Left ventricle myocardium inferior (tissue), 1 donor: ENCODE data around the gene NPM3. TPM values are rescaled to one million over a fixed set of nuclear protein-coding genes. Genes with fewer than 3 reads are reported as not detected.

Source experiments
- DNase-seq: peaks from one replicate; pipeline ENCODE4 v3.0.0-alpha.2; 2020
- H3K27ac ChIP-seq: fragments of 200-600 bp; replicated peaks from 2 replicates; pipeline ENCODE4 v1.8.0; 2021
- H3K27me3 ChIP-seq: fragments of 200-600 bp; 2 replicates; pipeline ENCODE4 v1.8.0; 2021; ENCODE audit warnings: low read depth
- H3K36me3 ChIP-seq: fragments of 200-600 bp; 2 replicates; pipeline ENCODE4 v1.8.0; 2021
- H3K4me1 ChIP-seq: fragments of 200-600 bp; 2 replicates; pipeline ENCODE4 v1.8.0; 2021
- H3K4me3 ChIP-seq: fragments of 200-600 bp; 2 replicates; pipeline ENCODE4 v1.8.0; 2021; ENCODE audit warnings: mild to moderate bottlenecking, moderate library complexity
- H3K9me3 ChIP-seq: fragments of 200-600 bp; replicated peaks from 2 replicates; pipeline ENCODE4 v1.8.0; 2021
- CTCF ChIP-seq: fragments of 200-600 bp; IDR thresholded peaks from 2 replicates; pipeline ENCODE4 v1.8.0; 2021; ENCODE audit warnings: antibody characterized with exemption, mild to moderate bottlenecking, borderline replicate concordance
- intact Hi-C: fragments of 100-400 bp; cut with micrococcal nuclease; formaldehyde crosslinking; loops from one replicate; pipeline ENCODE4 v1.11.0; 2022
- total RNA-seq: library from RNA; stranded (reverse); fragmentation: NEBNext Ultra II Directional; extraction: Animal tissue kit (Norgen Biotek cat#: 25700); gene quantifications from one replicate; pipeline ENCODE4 v1.2.1, GENCODE V29; 2021
- donor health status: DM: no; HTN: yes; CAD: no; lungs with severe emphysema.

NPM3 gene
- total RNA-seq, 1 donor from 2014 or later = 7.9 TPM

- no peak for DNase-seq
- H3K4me1 ChIP-seq = no peaks in the 10 kb centered on the region
- peaks cover 96% of the 10 kb centered on the region for H3K27me3 ChIP-seq
- no peaks in the 10 kb centered on the region for H3K36me3 ChIP-seq
- H3K4me3 ChIP-seq = no peak overlapping the region
- no peak overlapping the region for H3K27ac ChIP-seq
- H3K9me3 ChIP-seq = no peaks in the 10 kb centered on the region
- intact Hi-C loops = no loop called here
- no peak for TF ChIP-seq CTCF
These were observed 15.7 kb downstream of the NPM3 start for GRCh38 chr10:101767600-101767945.

GRCh38 chr10:101766753-101767599, 16.3 kb downstream of the NPM3 start:
- intact Hi-C loops = no loop called here
- Histone ChIP-seq H3K27me3 (peaks cover 94% of the 10 kb centered on the region), H3K36me3 (no peaks in the 10 kb centered on the region)

GRCh38 chr10:101766306-101766705, 16.9 kb downstream of the NPM3 start:
- Histone ChIP-seq H3K4me3 (no peak overlapping the region), H3K27me3 (peaks cover 94% of the 10 kb centered on the region), H3K27ac (no peak overlapping the region), H3K9me3 (no peaks in the 10 kb centered on the region), H3K4me1 (no peaks in the 10 kb centered on the region), H3K36me3 (no peaks in the 10 kb centered on the region)
- intact Hi-C loops = no loop called here
- TF ChIP-seq CTCF = no peak
- DNase-seq = no peak

More at GRCh38 chr10:101766753-101767599, 16.3 kb downstream of the NPM3 start:
- DNase-seq = no peak
- no peak overlapping the region for H3K4me3 ChIP-seq
- no peaks in the 10 kb centered on the region for H3K4me1 ChIP-seq
- no peak overlapping the region for H3K27ac ChIP-seq
- TF ChIP-seq CTCF = no peak
- no peaks in the 10 kb centered on the region for H3K9me3 ChIP-seq

GRCh38 chr10:101763141-101763846, 20.0 kb downstream of the NPM3 start:
- TF ChIP-seq CTCF = no peak
- DNase-seq = no peak
- Histone ChIP-seq H3K36me3 (no peaks in the 10 kb centered on the region), H3K27ac (no peak overlapping the region), H3K27me3 (peaks cover 77% of the 10 kb centered on the region), H3K9me3 (no peaks in the 10 kb centered on the region), H3K4me3 (no peak overlapping the region), H3K4me1 (no peaks in the 10 kb centered on the region)
- intact Hi-C loops = no loop called here

- Histone ChIP-seq H3K4me3 (no peak overlapping the region), H3K9me3 (no peaks in the 10 kb centered on the region), H3K4me1 (no peaks in the 10 kb centered on the region), H3K27ac (no peak overlapping the region), H3K27me3 (peaks cover 73% of the 10 kb centered on the region), H3K36me3 (no peaks in the 10 kb centered on the region)
- intact Hi-C loops = no loop called here
- TF ChIP-seq CTCF = no peak
- no peak for DNase-seq
These were observed 20.5 kb downstream of the NPM3 start for GRCh38 chr10:101762736-101763135.
